B cell (primary cell): ENCODE results near the gene PRR20B.

Experiments used
- EZH2 ChIP-seq: IDR thresholded peaks from 2 replicates; pipeline ENCODE4 v1.6.1; 2012; ENCODE audit warnings: borderline replicate concordance, low read depth, mild to moderate bottlenecking, moderate library complexity, low read length; ENCODE audit not compliant: insufficient read depth, poor library complexity, severe bottlenecking
- TF ChIP-seq, protein P1 (sequence below): fragments of 200-600 bp; IDR thresholded peaks from one replicate; pipeline ENCODE4 v1.8.0; 2022; ENCODE audit warnings: antibody characterized with exemption, mild to moderate bottlenecking

DNA sequence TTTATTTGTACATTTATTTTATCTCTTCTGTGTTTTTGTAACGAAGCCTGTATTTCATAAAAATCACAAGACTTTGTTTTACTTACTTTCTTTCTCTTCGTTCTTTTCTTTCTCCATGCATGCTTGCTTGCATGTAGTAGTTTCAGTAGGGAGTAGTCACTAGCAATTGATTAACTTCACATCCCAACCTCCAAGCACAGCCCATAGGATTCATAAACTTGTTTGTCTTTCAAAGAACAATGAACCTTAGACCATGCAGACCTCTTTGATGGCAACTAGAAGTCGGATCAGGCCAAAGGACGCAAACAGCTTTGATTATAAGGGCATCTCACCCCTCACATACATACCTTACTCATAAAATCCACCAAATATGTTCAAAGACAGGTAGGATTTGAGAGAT, 9.7 kb upstream of the PRR20B start:
- TF ChIP-seq, protein P1, sequence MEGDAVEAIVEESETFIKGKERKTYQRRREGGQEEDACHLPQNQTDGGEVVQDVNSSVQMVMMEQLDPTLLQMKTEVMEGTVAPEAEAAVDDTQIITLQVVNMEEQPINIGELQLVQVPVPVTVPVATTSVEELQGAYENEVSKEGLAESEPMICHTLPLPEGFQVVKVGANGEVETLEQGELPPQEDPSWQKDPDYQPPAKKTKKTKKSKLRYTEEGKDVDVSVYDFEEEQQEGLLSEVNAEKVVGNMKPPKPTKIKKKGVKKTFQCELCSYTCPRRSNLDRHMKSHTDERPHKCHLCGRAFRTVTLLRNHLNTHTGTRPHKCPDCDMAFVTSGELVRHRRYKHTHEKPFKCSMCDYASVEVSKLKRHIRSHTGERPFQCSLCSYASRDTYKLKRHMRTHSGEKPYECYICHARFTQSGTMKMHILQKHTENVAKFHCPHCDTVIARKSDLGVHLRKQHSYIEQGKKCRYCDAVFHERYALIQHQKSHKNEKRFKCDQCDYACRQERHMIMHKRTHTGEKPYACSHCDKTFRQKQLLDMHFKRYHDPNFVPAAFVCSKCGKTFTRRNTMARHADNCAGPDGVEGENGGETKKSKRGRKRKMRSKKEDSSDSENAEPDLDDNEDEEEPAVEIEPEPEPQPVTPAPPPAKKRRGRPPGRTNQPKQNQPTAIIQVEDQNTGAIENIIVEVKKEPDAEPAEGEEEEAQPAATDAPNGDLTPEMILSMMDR: no peak
- no peak for TF ChIP-seq EZH2
